Posterior cingulate gyrus (tissue), 11 donors: ENCODE data around the gene FOXC2.
A peak's percentile ranks its signal among the peaks of the same experiment; 100 is the strongest.

Experiments used
- DNase-seq, 10 donors: peaks; one replicate each; pipeline versions ENCODE4 v3.0.0 to v3.0.0-alpha.2; 2020 to 2021; ENCODE audit warnings: mixed read lengths in 3 of 10
- intact Hi-C: fragments of 100-400 bp; cut with DNase I; formaldehyde crosslinking; loops from one replicate; pipeline ENCODE4 v1.15.1; 2023

FOXC2 gene

GRCh38 chr16:86566601-86566965 is at the start of gene FOXC2:
FOXC2 (plus strand) TSS chr16:86566829; CDS start chr16:86567336, 507 bp downstream.
- intact Hi-C loops, result no loop called here
- DNase-seq, result peak in 1 of 10 donors; percentile 83

- peak in 1 of 10 donors; percentile 69 for DNase-seq
- intact Hi-C loops, result loop anchor here (5.0 kb wide), 1 partner anchor 695 kb away; no protein-coding TSS in a partner anchor
These were observed 49.6 kb upstream of the FOXC2 start for GRCh38 chr16:86517033-86517432.

- intact Hi-C loops, result loop anchor here (5.0 kb wide), 1 partner anchor 695 kb away; no protein-coding TSS in a partner anchor
- peak; percentile 54 to 95 (median 71) for DNase-seq
These were observed 48.9 kb upstream of the FOXC2 start for GRCh38 chr16:86517652-86518258.

GRCh38 chr16:86519007-86519648 is 47.5 kb upstream of the FOXC2 start:
- intact Hi-C loops, result loop anchor here (5.0 kb wide), 1 partner anchor 697 kb away; no protein-coding TSS in a partner anchor
- peak in 2 of 10 donors; percentile 59 to 67 for DNase-seq

- intact Hi-C loops, result loop anchor here (1.0 to 5.0 kb wide), 3 partner anchors 179 to 697 kb away; no protein-coding TSS in a partner anchor
- peak in 9 of 10 donors; percentile 37 to 92 (median 59) for DNase-seq
These were observed 46.8 kb upstream of the FOXC2 start for GRCh38 chr16:86519649-86520316.

GRCh38 chr16:86520317-86521210 is 46.1 kb upstream of the FOXC2 start:
- intact Hi-C loops, result loop anchor here (1.0 kb wide), 2 partner anchors 180 to 448 kb away; no protein-coding TSS in a partner anchor
- DNase-seq, result peak in 4 of 10 donors; percentile 5 to 79 (median 42)

GRCh38 chr16:86521236-86522197 is 45.1 kb upstream of the FOXC2 start:
- intact Hi-C loops, result no loop called here
- peak in 4 of 10 donors; percentile 6 to 53 (median 40) for DNase-seq

GRCh38 chr16:86522634-86523033 is 44.0 kb upstream of the FOXC2 start:
- peak in 2 of 10 donors; percentile 42 to 80 for DNase-seq
- intact Hi-C loops, result no loop called here

- intact Hi-C loops, result no loop called here
- DNase-seq, result peak in 3 of 10 donors; percentile 47 to 63 (median 60)
These were observed 43.4 kb upstream of the FOXC2 start for GRCh38 chr16:86523166-86523740.

- intact Hi-C loops, result no loop called here
- DNase-seq, result peak in 3 of 10 donors; percentile 18 to 53 (median 34)
These were observed 42.6 kb upstream of the FOXC2 start for GRCh38 chr16:86524029-86524428.

- peak in 3 of 10 donors; percentile 8 to 44 (median 44) for DNase-seq
- intact Hi-C loops, result no loop called here
These were observed 40.9 kb upstream of the FOXC2 start for GRCh38 chr16:86525696-86526095.

- intact Hi-C loops, result no loop called here
- DNase-seq, result peak in 3 of 10 donors; percentile 20 to 73 (median 40)
These were observed 39.3 kb upstream of the FOXC2 start for GRCh38 chr16:86527366-86527765.

GRCh38 chr16:86528061-86528929 is 38.3 kb upstream of the FOXC2 start:
- peak in 3 of 10 donors; percentile 50 to 60 (median 53) for DNase-seq
- intact Hi-C loops, result no loop called here

GRCh38 chr16:86529160-86529559 is 37.5 kb upstream of the FOXC2 start:
- intact Hi-C loops, result no loop called here
- peak in 3 of 10 donors; percentile 8 to 45 (median 35) for DNase-seq

- DNase-seq, result peak in 3 of 10 donors; percentile 72 to 82 (median 79)
- intact Hi-C loops, result no loop called here
These were observed 36.1 kb upstream of the FOXC2 start for GRCh38 chr16:86530251-86531190.

- intact Hi-C loops, result no loop called here
- DNase-seq, result peak; percentile 69 to 97 (median 85)
These were observed 35.5 kb upstream of the FOXC2 start for GRCh38 chr16:86531191-86531545.
